ENCODE measurements around the gene ZYG11B.
"Not testable (repeated sequence)": the region's sequence is repeated elsewhere in the genome, so short reads cannot be mapped to it uniquely, and the experiment has no call there.

The ZYG11B gene

GRCh38 chr1:52856026-52856425, 129.8 kb downstream of the ZYG11B start:
- no peak for DNase-seq

- no peak for DNase-seq
Measured at GRCh38 chr1:52857443-52857842, 131.2 kb downstream of the ZYG11B start.

GRCh38 chr1:52862666-52863458, 136.6 kb downstream of the ZYG11B start:
- DNase-seq, result no peak

- no peak for DNase-seq
Measured at GRCh38 chr1:52867087-52867863, 141.0 kb downstream of the ZYG11B start.

- DNase-seq, result not testable (repeated sequence)
Measured at GRCh38 chr1:52869727-52870126, 143.5 kb downstream of the ZYG11B start.

- DNase-seq, result no peak
Measured at GRCh38 chr1:52876843-52877242, 150.6 kb downstream of the ZYG11B start.
